Suprapubic skin (tissue), 4 donors: ENCODE measurements around the gene AHCYL1.

Experiments used
- POLR2A ChIP-seq, 2 donors: fragments of 450-650 bp; IDR thresholded peaks; one replicate each; pipeline ENCODE4 v1.6.1; 2017; ENCODE audit warnings: antibody characterized with exemption in 2 of 2, mild to moderate bottlenecking in 2 of 2, moderate library complexity in 2 of 2
- POLR2AphosphoS5 ChIP-seq, 3 donors: sonication (generic); formaldehyde crosslinking; IDR thresholded peaks; one replicate each; pipeline ENCODE4 v1.6.1; 2017; ENCODE audit warnings: antibody characterized with exemption in 3 of 3

DNA sequence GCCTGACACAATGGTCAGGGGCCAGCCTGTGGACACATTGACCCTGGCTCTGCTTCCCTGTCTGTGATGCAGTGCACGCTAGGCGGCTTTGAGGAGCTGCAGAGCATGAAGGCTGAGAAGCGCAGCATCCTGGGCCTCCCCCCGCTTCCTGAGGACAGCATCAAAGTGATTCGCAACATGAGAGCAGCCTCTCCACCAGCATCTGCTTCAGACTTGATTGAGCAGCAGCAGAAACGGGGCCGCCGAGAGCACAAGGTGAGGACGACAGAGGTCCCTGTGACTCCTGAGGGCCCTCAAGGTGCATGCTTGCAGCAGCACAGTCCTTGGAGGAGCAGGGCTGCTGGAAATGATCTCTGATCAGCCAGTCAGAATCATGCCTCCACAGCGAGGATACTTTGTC lies 58.5 kb downstream of the AHCYL1 start:
- TF ChIP-seq POLR2AphosphoS5 (IDR thresholded peaks at IDR 0.05) (no peak), POLR2A (IDR thresholded peaks at IDR 0.05) (no peak)
